GM06990 (cell line): Measurements from ENCODE around the gene ROBO3.

Experiments used
- DNase-seq: peaks from one replicate; pipeline ENCODE4 v3.0.0-alpha.2; 2011; ENCODE audit not compliant: insufficient read length; ENCODE audit errors: extremely low read depth
- H3K27me3 ChIP-seq: replicated peaks from 2 replicates; pipeline ENCODE4 v1.6.0; 2011; ENCODE audit warnings: low read length; ENCODE audit not compliant: control insufficient read depth, insufficient read depth
- H3K36me3 ChIP-seq: 2 replicates; pipeline ENCODE4 v1.5.1; 2011; ENCODE audit warnings: low read length; ENCODE audit not compliant: control insufficient read depth, insufficient read depth
- H3K4me3 ChIP-seq: replicated peaks from 2 replicates; pipeline ENCODE4 v1.5.1; 2011; ENCODE audit warnings: low read depth, mild to moderate bottlenecking, control low read depth, low read length
- TF ChIP-seq, protein P1 (sequence below): IDR thresholded peaks from 2 replicates; pipeline ENCODE4 v1.5.1; 2011; ENCODE audit warnings: low read length, control low read depth, mild to moderate bottlenecking, inconsistent platforms; ENCODE audit not compliant: insufficient read depth, poor library complexity, severe bottlenecking

The ROBO3 gene

GRCh38 chr11:124886476-124886875 lies 21.2 kb downstream of the ROBO3 start:
- H3K4me3 ChIP-seq, result no peak overlapping the region
- TF ChIP-seq, protein P1, sequence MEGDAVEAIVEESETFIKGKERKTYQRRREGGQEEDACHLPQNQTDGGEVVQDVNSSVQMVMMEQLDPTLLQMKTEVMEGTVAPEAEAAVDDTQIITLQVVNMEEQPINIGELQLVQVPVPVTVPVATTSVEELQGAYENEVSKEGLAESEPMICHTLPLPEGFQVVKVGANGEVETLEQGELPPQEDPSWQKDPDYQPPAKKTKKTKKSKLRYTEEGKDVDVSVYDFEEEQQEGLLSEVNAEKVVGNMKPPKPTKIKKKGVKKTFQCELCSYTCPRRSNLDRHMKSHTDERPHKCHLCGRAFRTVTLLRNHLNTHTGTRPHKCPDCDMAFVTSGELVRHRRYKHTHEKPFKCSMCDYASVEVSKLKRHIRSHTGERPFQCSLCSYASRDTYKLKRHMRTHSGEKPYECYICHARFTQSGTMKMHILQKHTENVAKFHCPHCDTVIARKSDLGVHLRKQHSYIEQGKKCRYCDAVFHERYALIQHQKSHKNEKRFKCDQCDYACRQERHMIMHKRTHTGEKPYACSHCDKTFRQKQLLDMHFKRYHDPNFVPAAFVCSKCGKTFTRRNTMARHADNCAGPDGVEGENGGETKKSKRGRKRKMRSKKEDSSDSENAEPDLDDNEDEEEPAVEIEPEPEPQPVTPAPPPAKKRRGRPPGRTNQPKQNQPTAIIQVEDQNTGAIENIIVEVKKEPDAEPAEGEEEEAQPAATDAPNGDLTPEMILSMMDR, result no peak
- no peak for DNase-seq
- H3K27me3 ChIP-seq, result no peaks in the 10 kb centered on the region; the same call in none of the 2 replicates
- H3K36me3 ChIP-seq, result no peaks in the 10 kb centered on the region

DNA sequence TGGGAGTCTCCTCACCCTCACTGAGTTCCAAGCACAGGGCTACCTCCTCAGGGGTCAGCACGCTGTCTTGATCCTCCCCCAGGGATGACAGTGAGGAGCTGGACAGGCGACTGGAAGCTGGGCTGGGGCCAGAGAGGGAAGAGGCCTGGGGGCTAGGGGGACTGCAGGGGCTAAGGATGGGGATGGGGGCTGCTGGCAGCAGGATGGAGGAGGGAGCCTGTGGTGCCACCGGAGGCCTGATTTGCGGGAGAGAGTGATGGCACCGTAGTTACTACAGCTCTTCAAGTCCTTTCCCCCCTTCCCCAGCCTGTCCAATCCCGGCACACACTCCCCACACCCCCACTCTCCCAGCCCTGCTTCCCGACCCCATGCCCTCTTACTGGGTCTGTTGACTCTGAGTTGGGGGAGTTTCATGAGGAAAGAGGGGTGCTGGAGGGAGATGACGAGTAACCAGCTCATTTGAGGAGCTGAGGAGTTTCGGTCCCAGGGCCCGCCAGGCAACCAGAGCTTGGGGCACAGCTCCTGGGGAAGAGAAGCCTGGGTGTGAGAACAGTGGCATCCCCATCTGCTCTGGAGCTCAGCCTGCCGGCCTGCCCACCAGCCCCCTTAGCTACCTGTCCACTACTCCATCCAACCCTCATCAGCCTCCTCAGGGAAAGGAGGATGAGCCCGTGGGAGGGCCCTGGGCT lies 21.9 kb downstream of the ROBO3 start:
- TF ChIP-seq, protein P1, result no peak
- no peak for DNase-seq
- Histone ChIP-seq H3K27me3 (no peaks in the 10 kb centered on the region; the same call in none of the 2 replicates), H3K36me3 (no peaks in the 10 kb centered on the region), H3K4me3 (no peak overlapping the region)

DNA sequence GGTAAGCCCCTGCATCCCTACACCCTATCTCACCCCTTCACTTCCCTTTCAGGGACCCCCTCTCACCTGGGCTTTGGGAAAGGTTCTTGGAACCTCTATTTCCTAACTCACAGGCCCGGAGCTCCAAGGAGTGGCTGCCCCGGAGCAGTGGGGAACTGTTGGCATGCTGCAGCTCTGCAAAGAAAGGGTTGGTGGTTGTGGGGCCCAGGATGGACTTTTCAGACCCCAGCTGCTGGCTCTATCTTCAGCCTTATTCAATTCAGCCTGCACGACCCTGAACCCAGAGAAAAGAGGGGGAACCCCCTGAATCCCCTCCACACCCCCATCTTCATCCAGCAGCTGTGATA lies 22.4 kb downstream of the ROBO3 start:
- TF ChIP-seq, protein P1, result no peak
- no peaks in the 10 kb centered on the region; the same call in none of the 2 replicates for H3K27me3 ChIP-seq
- H3K4me3 ChIP-seq, result no peak overlapping the region
- no peak for DNase-seq
- H3K36me3 ChIP-seq, result no peaks in the 10 kb centered on the region

GRCh38 chr11:124889191-124890091 lies 24.2 kb downstream of the ROBO3 start:
- TF ChIP-seq, protein P1, result no peak
- Histone ChIP-seq H3K4me3 (no peak overlapping the region), H3K27me3 (no peaks in the 10 kb centered on the region; the same call in none of the 2 replicates), H3K36me3 (no peaks in the 10 kb centered on the region)
- no peak for DNase-seq

GRCh38 chr11:124890151-124890550 lies 24.9 kb downstream of the ROBO3 start:
- no peak overlapping the region for H3K4me3 ChIP-seq

More at GRCh38 chr11:124890151-124890550, 24.9 kb downstream of the ROBO3 start:
- DNase-seq, result no peak
- Histone ChIP-seq H3K36me3 (no peaks in the 10 kb centered on the region), H3K27me3 (no peaks in the 10 kb centered on the region; the same call in none of the 2 replicates)
- TF ChIP-seq, protein P1, result no peak
